Stimulated activated CD8-positive, alpha-beta memory T cell treated with anti-CD3 and anti-CD28 coated beads, Interleukin-4, amount 100 ng/mL, for 1 hour (primary cell): ENCODE results near the gene MCFD2.

ENCODE experiments used
- DNase-seq, 2 donors: peaks; one replicate each; pipeline ENCODE4 v3.0.0-alpha.2; 2020; ENCODE audit warnings: low read depth in 2 of 2, low spot score in 1 of 2

Gene MCFD2

DNA sequence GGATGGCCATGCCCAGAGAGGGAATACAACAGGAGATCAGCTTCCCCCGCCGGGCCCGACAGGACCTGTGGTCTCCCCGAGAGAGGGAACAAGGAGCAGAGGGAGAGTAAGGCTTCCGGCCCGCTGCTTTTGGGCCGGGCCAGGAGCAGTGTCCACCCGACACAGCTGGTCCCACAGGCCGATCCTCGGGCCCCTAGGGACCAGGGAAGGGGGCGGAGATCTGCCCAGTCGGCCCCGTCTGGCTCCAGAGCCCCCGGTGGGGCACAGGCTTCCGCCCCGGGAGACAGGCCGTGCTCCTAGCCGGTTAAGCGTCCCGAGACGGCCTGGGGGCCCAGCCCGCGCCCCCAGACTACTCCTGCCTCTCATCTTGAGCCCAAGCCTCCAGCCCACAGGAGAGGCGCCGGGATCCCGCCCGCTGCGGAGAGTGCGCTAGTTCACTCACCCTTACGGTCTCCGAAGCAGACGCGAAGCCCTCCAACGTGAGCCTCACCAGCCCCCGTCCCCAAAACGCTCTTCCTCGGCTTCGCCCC, at the start of gene MCFD2:
Gene MCFD2 (minus strand): TSS at position 526 of the 530 bp plus-strand sequence. CDS start 6,635 bp downstream, outside the sequence.
- peak in 1 of 2 donors; percentile 37 for DNase-seq

DNA sequence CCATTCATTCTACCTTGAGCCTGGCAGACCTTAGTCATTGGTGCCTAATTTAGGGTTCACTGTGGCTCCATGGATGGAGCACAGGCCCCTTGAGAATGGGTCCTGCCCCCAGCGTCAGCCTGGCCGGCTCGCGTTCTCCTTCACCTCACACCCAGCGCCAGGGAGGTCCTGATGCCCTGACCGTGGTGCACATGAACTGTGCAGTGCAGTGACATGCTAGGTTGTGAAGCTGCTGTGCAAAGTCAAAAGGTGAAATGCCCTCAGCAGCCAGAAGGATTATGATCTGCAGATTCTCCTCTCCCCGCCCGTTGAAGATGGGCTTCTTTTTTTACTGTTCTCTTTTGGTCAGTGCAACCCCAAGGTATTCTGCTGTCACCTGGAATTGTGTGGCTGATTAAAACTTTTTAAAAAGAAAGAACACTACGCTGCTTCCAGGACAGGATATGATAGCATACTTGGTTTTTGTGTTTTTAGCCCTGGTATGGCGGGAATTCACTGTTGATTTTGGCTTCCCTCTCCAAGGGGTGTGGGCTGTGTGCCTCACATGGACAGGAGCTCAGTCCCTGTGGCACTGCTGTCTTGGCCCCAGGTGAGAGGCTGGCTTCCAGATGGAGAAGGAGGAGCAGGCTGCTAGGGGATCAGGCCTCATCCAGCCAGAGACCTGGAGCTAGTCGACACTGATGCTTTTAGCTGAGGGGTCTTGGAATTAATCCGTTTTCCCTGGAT, 49.4 kb upstream of the MCFD2 start:
- no peak for DNase-seq

DNA sequence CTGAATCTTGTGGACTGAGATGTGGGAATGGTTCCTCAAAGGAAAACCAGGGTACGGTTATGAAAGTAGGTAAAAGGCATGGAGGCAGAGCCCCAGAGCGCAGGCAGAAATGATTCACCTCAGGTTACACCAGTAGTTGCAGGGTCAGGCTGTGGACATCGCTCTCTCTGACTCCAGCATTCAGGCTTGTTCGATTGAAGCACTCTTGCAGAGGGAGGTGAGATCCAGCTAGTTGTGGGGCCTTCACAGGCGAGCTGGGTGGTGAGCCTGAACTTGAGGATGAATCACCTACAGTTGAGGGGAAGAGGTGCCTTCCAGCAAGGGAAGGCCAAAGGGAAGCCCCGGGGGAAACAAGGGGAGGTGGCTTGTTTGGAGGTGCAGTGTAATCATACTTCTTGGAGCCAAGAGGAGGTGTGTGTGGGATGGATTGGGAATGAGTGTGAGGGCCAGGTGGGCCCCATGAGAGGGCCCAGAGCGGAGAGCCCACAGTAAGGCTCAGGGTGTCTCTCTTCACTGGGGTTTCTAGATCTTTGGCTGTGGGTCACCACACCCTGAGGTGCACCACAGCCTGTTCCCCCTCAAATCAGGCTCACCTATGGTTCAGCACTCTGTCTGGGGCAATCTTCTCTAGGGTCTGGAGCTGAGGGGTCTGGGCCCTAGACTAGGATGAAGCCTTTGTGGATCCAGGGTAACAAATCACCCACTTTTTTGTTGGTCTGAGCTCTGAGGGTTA, 48.5 kb upstream of the MCFD2 start:
- no peak for DNase-seq

DNA sequence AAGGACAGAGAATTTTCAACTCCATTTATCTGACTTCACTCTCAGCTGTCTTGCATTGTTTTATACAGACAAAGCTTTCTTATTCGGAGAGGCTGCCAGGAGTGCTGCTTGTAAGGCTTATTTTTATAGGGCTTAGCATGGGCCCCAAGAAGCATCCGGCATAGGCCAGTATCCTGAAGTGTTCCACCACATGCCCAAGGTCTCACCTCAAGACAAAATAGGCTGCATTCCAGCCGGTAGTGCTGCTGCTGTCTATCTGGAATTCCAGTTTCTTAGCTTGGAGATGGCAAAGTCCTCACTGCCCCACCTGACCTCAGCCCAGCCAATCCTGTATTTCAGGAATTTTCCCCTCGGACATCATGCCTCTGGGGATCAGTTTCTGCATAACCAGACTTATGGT, 47.6 kb upstream of the MCFD2 start:
- no peak for DNase-seq

DNA sequence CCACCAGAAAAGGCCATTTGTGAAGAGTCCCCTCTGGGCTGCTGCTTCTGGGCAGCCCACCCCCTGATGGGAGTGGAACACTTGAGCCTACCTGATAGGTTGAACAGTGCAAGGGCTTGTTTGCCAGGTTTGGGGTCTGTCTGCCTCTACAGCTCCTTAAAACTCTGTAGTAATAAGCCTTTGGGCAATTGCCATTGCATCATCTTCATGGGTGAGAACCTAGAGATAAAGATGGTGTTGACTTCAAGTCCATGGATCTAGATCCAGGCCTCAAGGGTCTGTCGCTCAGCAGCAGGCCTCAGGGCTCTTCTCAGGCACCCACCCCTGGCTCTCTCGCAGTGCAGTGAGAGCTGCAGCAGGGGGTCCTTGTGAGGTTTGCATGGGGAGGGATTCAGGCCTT, 47.1 kb upstream of the MCFD2 start:
- DNase-seq = no peak

DNA sequence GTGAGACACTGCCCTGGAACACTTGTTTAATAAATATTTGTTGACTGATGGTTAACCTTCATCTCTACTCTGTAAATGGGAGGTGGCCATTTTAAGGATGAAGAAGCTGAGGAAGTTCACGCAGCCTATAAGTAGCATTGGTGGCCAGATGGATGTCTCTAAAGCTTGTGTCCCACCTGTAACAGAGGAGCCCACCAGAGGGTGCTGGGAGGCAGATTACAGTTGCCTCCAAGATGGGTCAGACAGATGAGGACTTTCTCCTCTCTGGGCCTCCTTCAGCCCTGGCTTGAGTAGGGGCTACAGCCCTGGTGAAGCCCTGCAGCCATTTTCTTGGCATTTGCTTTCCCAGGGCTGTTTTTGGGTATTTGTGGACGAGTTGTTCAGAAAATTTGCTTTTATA, 45.0 kb upstream of the MCFD2 start:
- no peak for DNase-seq

DNA sequence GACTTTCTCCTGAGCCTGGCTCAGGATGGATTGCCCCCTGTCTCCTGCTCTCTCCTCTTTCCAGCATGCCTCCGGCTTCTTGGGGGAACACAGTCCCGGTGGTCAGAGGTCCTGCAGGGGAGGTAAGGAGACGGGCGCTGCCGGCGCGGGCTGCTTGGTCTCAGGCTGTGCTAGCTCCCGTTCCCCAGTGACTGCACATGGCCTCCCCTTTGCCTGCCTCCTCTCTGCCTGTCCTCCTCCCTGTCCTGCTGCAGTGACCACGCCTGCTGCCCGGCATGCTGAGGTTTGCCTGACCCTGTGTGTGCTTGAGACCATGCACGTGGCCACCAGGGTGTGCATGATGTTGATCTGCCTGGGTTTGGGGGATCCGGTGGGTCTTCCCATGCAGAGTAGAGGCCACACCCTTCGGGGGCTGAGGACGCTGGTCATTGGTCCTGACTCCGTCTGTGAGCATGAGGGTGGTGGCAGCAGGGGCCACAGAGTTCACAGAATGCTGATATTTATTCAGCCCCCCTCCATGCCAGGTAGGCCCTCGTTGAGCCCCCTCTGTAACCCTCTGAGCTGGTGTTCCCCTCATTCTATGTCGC, 42.9 kb upstream of the MCFD2 start:
- no peak for DNase-seq

DNA sequence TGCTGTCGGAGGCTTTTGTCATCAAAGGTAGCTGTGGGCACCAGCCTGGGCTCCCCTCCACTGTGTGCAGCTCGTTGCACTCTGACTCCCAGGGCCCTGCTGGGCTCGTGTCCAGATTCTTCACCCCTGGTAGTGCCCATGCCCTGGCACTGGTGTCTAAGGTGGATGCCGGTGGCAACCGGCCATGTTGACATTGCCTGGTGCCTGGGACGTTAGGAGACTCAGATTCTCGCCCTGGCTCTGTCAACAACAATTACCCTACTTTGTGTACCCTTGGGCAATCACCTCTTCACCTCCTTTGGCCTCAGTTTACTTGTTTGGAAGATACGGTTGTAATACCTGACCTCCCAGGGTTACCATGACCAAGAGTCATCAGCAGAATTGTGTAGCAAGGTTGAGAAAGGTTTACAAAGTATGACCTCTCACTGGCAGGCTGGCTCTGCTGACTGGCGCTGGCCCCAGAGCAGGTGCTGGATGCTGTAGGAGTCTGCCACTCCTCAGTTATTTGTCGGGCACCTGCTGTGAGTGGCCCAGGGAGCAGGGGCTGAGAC, 41.5 kb upstream of the MCFD2 start:
- DNase-seq = no peak

DNA sequence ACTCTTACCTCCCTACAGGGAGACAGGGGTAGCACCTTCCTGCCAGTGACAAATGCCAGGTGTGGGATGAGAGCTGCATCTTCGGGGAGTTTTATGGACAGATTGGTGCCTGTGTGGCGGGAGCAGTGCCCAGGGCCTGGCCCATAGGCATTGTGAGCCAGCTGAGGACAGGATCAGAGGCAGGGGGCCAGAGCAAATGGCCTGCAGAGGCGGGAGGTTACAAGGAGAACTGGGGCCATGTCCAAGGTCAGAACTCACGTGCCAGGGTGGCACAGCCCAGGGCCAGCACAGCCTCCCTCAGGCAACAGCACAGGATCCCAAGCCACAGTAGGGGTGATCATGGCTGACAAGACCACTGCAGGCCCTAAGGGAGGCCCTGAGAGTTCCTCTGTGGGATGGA, 40.2 kb upstream of the MCFD2 start:
- DNase-seq = no peak

DNA sequence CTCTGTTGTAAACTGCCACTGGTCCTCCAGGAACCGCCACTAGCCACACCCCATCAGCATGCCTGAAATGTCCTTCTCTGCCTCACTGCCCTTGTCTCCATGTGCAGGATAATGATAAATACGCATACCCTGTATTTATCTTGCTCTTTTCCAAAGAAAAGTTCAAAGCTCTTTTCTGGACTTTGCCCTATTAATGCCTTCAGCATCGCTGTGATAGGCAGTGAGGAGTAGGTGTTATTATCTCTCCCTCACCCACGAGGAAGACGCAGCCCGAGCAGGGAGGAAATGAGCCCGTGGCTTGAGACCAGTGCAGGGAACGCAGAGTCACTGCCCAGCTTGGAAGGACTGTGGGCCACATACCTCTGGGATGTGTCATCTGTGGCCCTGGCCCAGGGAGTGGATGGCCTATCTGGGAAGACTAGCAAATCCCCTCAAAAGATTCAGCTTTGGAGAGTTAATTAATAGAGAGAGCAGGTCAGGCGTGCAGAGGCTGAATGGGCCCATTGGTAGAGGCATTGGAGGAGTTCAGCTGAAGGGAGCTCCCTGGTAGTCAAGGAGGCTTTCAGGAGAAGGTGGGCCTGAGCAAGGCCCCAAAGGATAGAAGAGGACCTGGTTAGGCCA, 39.5 kb upstream of the MCFD2 start:
- no peak for DNase-seq

DNA sequence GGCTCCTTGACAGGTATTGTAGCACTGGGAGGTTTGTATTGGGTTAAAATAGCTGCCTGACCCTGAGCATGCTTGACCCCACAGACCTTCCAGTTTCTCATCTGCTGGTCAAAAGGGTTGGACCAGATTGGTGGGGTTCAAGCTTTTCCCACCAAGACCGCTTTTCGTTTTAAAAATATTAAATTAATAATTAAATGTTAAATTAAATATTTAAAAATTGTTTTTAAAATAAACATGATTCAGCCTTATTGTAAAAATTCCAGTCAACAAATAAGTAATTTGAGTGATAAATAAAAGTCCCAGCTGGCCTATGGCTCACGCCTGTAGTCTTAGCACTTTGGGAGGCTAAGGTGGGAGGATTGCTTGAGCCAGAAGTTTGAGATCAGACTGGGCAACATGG, 36.6 kb upstream of the MCFD2 start:
- DNase-seq = no peak

DNA sequence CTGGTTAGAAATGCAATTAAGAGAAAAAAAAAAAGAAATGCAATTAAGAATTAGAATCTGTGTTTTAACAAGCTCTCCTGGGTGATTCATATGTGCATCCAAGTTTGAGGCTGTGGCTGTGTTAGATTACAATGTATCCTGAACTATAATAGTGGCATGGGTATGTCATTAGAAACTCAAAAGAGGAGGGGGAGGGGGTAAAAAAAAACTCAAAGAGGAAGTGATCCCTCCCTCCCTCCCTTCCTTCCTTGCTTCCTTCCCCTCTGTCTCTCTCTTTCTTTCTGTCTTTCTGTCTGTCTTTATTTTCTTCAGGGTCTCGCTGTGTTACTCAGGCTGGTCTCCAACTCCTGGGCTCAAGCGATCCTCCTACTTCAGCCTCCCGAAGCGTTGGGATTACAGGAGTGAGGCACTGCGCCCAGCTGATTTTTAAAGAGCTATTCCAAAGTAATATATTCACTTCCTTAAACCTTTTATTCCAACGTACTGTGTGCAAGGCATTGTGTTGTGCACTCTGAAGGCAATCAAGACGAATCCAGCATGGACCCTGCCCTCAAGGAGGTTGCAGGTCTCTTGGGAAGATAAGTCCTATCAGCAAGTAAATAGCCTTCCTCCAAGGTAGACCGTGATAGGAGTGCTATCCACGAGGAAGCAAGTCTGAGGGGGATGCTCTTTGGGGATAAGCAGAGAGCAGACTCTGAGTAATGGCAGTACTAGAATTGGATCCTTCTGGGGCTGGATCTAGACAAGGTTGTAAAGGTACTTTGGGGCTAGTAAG, 35.9 kb upstream of the MCFD2 start:
- DNase-seq = no peak

DNA sequence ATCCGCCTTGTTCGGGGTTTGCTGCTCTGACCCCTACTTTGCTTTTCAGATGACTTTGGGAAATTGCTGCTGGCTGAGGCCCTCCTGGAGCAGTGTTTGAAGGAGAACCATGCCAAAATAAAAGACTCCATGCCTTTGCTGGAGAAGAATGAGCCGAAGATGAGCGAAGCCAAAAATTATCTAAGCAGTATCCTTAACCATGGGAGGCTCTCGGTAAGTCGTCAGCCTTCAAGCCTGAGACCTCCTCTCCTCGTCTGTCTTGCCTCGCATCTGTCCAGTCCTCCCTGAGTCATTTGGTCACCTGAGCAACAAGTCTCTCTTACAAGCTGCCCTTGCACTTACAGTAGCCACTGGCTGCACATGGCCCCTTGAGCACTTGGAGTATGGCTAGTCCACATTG, 34.7 kb upstream of the MCFD2 start:
- DNase-seq = no peak

DNA sequence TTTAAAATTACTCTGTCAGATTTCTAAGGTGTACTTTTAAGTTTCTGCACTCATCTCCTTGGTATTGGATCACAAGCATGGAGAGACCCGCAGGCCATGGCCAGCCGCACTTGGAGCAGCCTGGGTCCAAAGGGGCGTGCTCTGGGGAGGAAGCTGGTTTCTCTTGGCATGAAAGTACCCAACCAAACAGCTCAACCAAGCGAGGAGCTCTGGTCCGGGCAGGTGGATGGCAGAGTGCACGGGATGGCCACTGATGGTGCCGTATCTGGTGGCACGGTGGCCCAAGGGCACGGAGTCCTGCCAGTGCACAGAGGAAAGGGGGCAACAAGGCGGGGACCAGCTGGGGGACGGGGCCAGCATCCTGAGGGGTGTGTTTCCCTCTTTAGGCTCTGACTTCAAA, 32.2 kb upstream of the MCFD2 start:
- no peak for DNase-seq

DNA sequence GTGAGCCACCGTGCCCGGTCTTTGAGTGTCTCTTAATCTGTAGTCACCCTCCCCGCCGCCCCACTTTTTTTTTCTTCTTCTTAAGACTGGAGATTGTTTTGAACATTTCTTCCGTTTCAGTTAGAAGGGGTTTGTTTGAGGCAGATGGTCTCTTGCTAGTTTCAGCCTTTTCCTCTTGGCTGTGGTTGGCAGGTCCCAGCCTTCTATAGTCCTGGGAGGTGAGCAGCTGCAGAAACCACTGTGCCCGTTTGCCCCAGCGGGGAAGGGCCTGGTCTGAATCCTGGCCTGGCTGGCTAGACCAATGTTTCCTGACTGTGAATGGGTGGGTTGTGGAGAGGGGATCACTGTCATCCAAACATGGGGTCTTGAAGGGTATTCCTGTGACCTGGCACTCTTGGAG, 30.1 kb upstream of the MCFD2 start:
- DNase-seq = no peak

DNA sequence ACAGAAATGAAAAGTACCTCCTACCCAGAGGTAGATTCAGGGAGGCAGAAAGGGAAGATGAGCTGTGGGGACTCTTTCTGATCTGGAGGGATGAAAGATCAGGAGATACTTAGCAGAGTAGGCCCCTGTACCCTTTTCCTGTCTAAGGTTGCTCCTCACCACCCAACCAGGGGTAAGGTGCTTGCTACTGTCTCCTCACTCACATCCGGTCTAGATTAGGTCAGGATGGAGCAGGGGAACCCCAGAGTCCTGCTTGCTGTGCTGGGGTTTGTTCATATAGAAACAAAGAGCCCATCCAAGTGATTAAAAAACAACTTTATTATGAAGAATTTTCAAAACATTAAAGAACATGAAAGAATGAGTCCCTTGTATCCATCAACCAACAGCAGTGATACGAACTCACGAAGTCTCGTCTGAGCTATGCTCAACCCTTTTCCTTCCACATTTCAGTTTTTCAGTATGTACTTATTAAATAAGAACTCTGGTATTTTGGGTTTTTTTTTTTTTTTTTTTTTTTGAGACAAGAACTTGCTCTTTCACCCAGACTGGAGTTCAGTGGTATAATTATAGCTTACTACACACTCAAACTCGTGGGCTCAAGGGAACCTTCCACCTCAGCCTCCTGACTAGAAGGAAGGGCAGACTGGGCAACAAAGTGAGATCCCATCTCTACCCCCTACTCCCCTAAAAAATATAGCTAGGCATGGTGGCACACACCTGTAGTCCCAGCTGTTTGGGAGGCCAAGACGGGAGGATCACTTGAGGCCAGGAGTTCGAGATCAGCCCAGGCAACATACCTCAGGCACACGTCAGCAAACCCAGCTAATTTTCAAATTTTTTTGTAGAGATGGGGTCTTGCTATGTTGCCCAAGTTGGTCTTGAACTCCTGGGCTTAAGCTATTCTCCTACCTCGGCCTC, 28.5 kb upstream of the MCFD2 start:
- peak in 1 of 2 donors; percentile 28 for DNase-seq

DNA sequence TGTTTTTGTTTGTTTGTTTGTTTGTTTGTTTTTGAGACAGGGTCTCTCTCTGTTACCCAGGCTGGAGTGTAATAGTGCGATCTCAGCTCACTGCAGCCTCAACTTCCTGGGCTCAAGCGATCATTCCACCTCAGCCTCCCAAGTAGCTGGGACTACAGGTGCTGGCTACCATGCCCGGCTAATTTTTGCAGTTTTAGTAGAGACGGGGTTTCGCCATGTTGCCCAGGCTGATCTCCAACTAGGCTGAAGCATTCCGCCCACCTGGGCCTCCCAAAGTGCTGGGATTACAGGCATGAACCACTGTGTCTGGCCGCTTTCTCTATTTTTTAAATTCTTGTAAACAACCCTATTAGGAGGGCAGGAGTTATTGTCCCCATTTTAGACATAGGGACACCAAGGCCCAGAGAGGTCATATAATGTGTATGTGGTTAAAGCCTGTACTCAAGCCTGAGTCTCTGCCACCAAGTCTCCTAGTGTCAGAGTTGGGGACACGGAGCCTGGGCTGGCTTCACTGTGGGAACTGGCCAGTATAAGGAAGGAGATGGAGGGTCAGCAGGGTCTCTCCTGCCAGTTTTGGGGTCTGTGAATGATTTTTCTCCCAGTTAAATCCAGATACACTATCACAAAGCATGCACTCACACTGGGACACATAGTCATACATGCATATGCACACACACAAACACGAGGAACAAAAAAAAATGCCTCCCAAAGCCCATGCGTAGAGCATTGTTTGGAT, 27.5 kb upstream of the MCFD2 start:
- no peak for DNase-seq

DNA sequence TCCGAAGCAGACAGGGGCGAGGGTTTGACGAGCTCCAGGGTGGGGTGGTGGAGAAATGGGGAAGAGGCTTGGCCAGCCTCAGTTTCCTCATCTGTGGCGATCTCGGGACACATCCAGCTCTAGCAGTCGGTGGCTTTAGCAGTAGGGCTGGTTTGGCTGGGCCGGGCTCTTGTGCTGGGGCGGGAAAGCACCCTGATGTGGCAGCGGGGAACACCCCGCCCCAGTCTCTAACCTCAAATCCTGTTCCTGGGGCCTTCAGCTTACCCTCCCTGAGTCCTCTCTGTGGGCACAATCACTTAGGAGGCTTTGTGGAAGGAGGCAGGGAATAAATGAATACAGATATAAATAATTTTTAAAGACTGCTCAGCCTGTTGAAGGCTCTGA, 26.5 kb upstream of the MCFD2 start:
- peak; percentile 22 to 49 for DNase-seq
